ENCODE results near the gene SNX25.
"Not testable (repeated sequence)": the region's sequence is repeated elsewhere in the genome, so short reads cannot be mapped to it uniquely, and the experiment has no call there.

The SNX25 gene

GRCh38 chr4:185317880-185318279 lies 108.5 kb downstream of the SNX25 start:
- CTCF ChIA-PET: no interaction called here
- POLR2A ChIA-PET (ENCODE audit: low non-redundant PET): no interaction called here
- DNase-seq (ENCODE audit: low spot score): no peak
- no peak for TF ChIP-seq CTCF (conservative IDR thresholded peaks at IDR 0.05; ENCODE audit: low read depth)
- no peak overlapping the region for H3K27ac ChIP-seq

GRCh38 chr4:185318679-185319078 lies 109.3 kb downstream of the SNX25 start:
- POLR2A ChIA-PET (ENCODE audit: low non-redundant PET): interaction anchor here (0.6 kb wide), 1 partner anchor 78 kb away, joined by 3 read pairs; the partner anchor contains the start of gene ANKRD37
- H3K27ac ChIP-seq: no peak overlapping the region

GRCh38 chr4:185322803-185323202 lies 113.4 kb downstream of the SNX25 start:
- TF ChIP-seq CTCF (conservative IDR thresholded peaks at IDR 0.05; ENCODE audit: low read depth): no peak
- H3K27ac ChIP-seq: no peak overlapping the region
- no peak for DNase-seq (ENCODE audit: low spot score)
- CTCF ChIA-PET: interaction anchor here (0.6 kb wide), 1 partner anchor 244 kb away, joined by 4 read pairs; no protein-coding TSS in a partner anchor
- POLR2A ChIA-PET (ENCODE audit: low non-redundant PET): no interaction called here

More at GRCh38 chr4:185318679-185319078, 109.3 kb downstream of the SNX25 start:
- CTCF ChIA-PET: no interaction called here
- no peak for TF ChIP-seq CTCF (conservative IDR thresholded peaks at IDR 0.05; ENCODE audit: low read depth)
- no peak for DNase-seq (ENCODE audit: low spot score)

GRCh38 chr4:185323606-185324005 lies 114.2 kb downstream of the SNX25 start:
- TF ChIP-seq CTCF (conservative IDR thresholded peaks at IDR 0.05; ENCODE audit: low read depth): no peak
- CTCF ChIA-PET: interaction anchor here (0.6 kb wide), 1 partner anchor 323 kb away, joined by 4 read pairs; no protein-coding TSS in a partner anchor
- H3K27ac ChIP-seq: no peak overlapping the region
- POLR2A ChIA-PET (ENCODE audit: low non-redundant PET): no interaction called here
- no peak for DNase-seq (ENCODE audit: low spot score)

- CTCF ChIA-PET: interaction anchor here (0.6 kb wide), 1 partner anchor 324 kb away, joined by 4 read pairs; no protein-coding TSS in a partner anchor
- H3K27ac ChIP-seq; POLR2A ChIA-PET (ENCODE audit: low non-redundant PET); DNase-seq (ENCODE audit: low spot score): not testable (repeated sequence)
These were observed 115.0 kb downstream of the SNX25 start for GRCh38 chr4:185324361-185324760.

GRCh38 chr4:185325721-185326120 lies 116.3 kb downstream of the SNX25 start:
- H3K27ac ChIP-seq; DNase-seq (ENCODE audit: low spot score); POLR2A ChIA-PET (ENCODE audit: low non-redundant PET); CTCF ChIA-PET: not testable (repeated sequence)

- ChIA-PET POLR2A (ENCODE audit: low non-redundant PET) (no interaction called here), CTCF (no interaction called here)
- no peak for TF ChIP-seq CTCF (conservative IDR thresholded peaks at IDR 0.05; ENCODE audit: low read depth)
- no peak for DNase-seq (ENCODE audit: low spot score)
- no peak overlapping the region for H3K27ac ChIP-seq
These were observed 119.2 kb downstream of the SNX25 start for GRCh38 chr4:185328586-185328985.

- DNase-seq (ENCODE audit: low spot score); H3K27ac ChIP-seq; CTCF ChIA-PET; POLR2A ChIA-PET (ENCODE audit: low non-redundant PET): not testable (repeated sequence)
These were observed 120.6 kb downstream of the SNX25 start for GRCh38 chr4:185329879-185330510.
